Measurements from ENCODE around the gene CD101.

CD101 gene

DNA sequence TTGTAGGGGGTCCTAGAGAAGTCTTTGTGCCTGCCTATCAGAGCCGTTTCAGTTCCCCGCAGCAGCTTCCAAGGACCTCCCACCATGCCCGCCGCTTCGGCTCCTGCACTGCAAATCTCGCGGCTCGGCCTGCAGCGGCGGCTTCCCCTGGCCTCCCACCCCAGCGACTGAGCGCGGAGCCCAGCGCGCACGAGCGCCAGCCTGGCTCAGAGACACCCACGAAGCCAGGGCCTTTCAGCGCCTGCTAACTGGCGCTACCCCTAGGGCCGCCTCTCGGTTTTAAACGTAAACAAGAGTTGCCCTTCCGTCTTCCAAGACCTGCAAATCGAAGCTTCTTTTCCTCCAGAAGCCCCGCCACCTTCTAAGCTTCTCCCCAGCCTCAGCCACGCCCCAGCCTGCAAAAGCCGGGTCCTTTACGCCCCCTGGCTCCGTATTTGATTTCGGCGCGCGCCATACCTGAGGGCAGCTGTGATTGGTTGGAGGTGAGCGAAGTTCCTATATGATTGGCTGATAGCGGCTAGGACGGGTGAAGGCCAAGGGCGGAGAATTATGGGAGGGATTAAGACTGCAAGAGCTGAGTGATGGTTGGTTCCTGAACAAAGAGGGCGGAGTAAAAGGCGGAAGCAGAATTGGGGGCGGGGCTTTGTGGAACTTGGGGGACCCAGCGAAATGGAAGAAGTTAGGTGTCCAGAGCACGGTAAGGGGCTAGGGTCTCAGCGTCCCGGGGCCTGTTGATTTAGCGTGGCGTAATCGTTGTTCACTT, 58.3 kb downstream of the CD101 start, which contains the start of gene TTF2:
TSS of gene TTF2 (plus strand) at position 649 of the 763 bp plus-strand sequence. CDS start at position 670, 21 bp downstream.
- peak; percentile 98 for DNase-seq

DNA sequence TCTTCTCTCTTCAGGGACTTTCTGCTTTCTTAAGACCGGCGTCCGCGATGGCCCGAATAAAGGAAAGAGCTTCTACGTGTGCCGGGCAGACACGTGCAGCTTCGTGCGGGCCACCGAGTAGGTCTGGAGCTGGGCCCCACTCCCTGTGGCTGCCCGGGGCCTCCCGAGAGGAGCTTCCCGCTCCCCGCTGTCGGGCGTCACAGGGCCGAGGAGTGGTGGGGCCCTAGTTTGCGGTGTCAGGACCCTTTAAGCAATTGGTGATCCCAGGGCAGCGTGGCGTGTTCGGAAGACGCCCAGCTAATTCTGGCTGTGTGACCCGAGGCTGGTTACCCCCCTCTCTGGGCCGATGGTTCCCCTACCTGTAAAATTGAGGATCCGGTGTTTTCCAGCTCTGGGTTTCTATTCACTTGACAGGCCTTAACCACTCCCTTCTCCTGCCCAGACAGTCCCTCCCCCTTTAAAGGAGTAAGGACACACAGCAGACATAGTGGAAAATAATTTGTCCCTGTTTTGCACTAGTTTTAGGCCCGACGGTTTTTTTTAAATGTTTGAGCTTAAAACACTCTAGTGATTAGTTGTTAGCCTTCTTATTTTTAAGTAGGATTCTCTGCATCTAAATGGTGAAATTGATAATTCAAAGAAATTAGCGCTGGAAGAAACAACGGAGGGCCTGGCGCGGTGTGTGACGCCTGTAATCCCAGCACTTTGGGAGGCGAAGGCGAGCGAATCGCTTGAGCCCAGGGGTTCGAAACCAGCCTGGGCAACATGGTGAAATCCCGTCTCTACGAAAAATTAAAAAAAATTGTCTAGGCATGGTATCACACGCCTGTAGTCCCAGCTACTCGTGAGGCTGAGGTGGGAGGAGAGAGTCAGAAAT, 59.1 kb downstream of the CD101 start:
- peak; percentile 45 for DNase-seq

- DNase-seq = peak; percentile 80
These were observed 60.4 kb downstream of the CD101 start for GRCh38 chr1:117061986-117062415.

GRCh38 chr1:117066367-117066766, 64.8 kb downstream of the CD101 start:
- no peak for DNase-seq

DNA sequence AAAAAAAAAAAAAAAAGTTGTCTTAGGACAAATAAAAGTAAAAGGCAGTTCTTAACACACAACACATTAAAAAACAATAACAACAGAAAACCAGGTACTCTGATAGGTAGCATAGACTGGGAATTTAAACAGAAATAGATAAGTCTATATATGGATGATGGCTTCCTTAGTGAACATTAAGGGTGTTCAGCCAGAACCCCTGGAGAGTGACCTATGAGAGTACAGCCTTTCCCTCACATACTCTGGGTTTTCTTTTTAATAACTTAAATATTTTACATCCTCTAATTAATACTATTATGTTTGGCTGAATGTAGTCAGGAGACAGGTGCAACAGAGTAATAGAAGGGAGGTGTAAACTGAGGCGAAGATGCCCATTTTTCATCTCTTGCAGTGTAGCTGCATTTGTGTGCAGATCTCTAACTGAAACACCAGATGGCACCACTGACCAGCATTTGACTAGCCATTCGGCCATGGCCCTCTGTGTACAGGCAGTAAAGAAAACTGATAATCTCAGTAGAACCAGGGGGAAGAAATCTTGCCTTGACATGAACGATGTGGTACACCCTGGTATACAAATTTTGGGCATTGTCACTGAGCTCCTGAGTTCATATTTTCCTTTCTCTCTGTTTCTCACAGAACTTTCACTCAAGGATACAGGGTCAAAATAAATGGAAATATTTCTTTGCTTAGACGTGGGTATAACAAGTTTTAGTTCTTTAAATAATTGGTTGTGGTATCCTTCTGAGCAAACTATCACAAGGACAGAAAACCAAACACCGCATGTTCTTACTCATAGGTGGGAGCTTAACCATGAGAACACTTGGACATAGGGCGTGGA, 66.2 kb downstream of the CD101 start:
- peak; percentile 41 for DNase-seq

DNA sequence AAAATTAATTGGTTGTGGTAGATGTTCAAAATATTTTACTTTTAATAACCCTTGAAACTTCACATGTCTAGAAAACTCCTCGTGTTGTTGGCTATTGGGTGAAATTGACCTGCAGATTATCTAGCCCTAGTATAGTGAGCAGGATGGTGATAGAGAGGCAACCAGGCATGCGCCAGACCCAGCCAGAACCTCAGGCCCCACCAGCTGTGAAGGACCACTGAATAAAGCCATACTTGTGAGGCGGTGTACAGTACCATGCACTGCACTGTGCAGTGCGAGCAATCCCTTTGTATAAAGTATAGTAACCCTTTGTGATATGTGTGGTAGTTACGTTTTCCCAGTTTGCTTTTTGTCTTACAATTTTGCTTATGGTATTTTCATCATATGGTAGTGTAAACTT, 67.0 kb downstream of the CD101 start:
- DNase-seq = no peak

- no peak for DNase-seq
These were observed 67.8 kb downstream of the CD101 start for GRCh38 chr1:117069220-117069844.

DNA sequence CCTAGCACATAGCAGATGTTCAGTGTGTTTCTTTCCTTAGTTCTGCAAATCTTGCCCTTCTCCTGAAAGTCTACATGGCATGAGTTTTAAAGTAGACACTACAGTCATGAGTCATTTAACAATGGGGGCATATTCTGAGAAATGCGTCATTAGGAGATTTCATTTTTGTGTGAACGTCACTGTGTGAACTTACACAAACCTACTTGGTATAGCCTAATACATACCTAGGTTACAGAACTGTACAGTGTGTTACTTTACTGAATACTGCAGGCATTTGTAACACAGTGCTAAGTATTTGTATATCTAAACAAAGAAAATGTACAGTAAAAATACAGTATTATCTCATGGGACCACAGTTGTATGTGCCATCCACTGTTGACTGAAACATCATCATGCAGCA, 68.6 kb downstream of the CD101 start:
- DNase-seq = no peak

GRCh38 chr1:117076648-117077047, 75.1 kb downstream of the CD101 start:
- no peak for DNase-seq

DNA sequence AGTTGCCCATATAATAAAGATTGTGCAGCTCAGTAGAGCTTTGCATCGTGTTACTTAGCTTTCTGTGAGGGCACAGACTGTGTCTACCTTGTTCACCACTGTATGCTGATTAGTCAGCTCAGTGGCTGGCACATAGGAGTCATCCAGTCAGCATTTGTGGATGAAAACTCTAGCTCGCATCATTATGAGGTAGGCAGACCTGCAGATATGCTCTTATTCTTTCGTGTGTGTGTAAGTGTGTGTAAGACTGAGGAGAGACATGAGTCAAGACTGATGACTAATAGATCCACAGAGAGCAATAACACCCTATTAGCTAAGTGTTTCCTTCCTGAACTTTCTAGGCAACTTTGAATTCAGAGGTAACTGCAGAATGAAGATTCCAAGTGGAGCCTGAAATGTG, 75.7 kb downstream of the CD101 start:
- DNase-seq = peak; percentile 91

DNA sequence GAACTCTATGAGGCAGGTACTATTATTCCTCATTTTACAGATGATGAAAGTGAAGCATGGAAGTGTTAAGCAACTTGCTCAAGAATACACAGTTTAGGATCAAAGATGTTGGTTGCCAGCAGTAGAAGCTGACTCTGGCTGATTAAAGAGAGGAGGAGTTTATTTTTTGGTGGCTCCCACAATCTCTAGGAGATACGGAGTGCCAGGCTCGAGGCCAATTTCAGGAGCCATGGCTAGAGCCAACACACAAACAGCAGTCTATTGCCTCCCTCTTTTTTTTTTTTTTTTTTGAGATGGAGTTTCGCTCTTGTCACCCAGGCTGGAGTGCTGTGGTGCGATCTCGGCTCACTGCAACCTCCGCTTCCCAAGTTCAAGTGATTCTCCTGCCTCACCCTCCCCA, 78.2 kb downstream of the CD101 start:
- DNase-seq = no peak

- DNase-seq = no peak
These were observed 82.7 kb downstream of the CD101 start for GRCh38 chr1:117084231-117084630.
